NCI-H146 treated with DMSO at 0.1 percent for 48 hours (cell line): Measurements from ENCODE around the gene SHLD2.
"Not testable (repeated sequence)": the region's sequence is repeated elsewhere in the genome, so short reads cannot be mapped to it uniquely, and the experiment has no call there.

Experiments
- DNase-seq: peaks from one replicate; lab custom pipeline; 2025; ENCODE audit not compliant: unreplicated experiment; lab: John Stamatoyannopoulos, UW

Gene SHLD2

GRCh38 chr10:87142230-87143108, 47.5 kb downstream of the SHLD2 start:
- DNase-seq: not testable (repeated sequence)

- not testable (repeated sequence) for DNase-seq
Observed at GRCh38 chr10:87143109-87143418, 48.1 kb downstream of the SHLD2 start.

- DNase-seq: not testable (repeated sequence)
Observed at GRCh38 chr10:87145598-87145997, 50.6 kb downstream of the SHLD2 start.

GRCh38 chr10:87149020-87149609, 54.1 kb downstream of the SHLD2 start:
- not testable (repeated sequence) for DNase-seq

- DNase-seq: not testable (repeated sequence)
Observed at GRCh38 chr10:87151516-87151915, 56.5 kb downstream of the SHLD2 start.

GRCh38 chr10:87156841-87157240, 61.8 kb downstream of the SHLD2 start:
- DNase-seq: not testable (repeated sequence)

- DNase-seq: not testable (repeated sequence)
Observed at GRCh38 chr10:87157821-87158220, 62.8 kb downstream of the SHLD2 start.

GRCh38 chr10:87162703-87163293, 67.8 kb downstream of the SHLD2 start:
- DNase-seq: not testable (repeated sequence)

- DNase-seq: not testable (repeated sequence)
Observed at GRCh38 chr10:87163414-87163813, 68.4 kb downstream of the SHLD2 start.

- not testable (repeated sequence) for DNase-seq
Observed at GRCh38 chr10:87169857-87170256, 74.9 kb downstream of the SHLD2 start.

GRCh38 chr10:87170705-87171104, 75.7 kb downstream of the SHLD2 start:
- DNase-seq: not testable (repeated sequence)

- DNase-seq: not testable (repeated sequence)
Observed at GRCh38 chr10:87171670-87172069, 76.7 kb downstream of the SHLD2 start.

- DNase-seq: not testable (repeated sequence)
Observed at GRCh38 chr10:87172178-87172577, 77.2 kb downstream of the SHLD2 start.

GRCh38 chr10:87177587-87177986, 82.6 kb downstream of the SHLD2 start:
- not testable (repeated sequence) for DNase-seq

- peak; percentile 33 for DNase-seq
Observed at GRCh38 chr10:87184421-87184820, 89.4 kb downstream of the SHLD2 start.

- not testable (repeated sequence) for DNase-seq
Observed at GRCh38 chr10:87186016-87186415, 91.0 kb downstream of the SHLD2 start.

- DNase-seq: not testable (repeated sequence)
Observed at GRCh38 chr10:87187573-87187972, 92.6 kb downstream of the SHLD2 start.

- not testable (repeated sequence) for DNase-seq
Observed at GRCh38 chr10:87191841-87192240, 96.8 kb downstream of the SHLD2 start.

GRCh38 chr10:87200924-87201323, 105.9 kb downstream of the SHLD2 start:
- not testable (repeated sequence) for DNase-seq

GRCh38 chr10:87204801-87205200, 109.8 kb downstream of the SHLD2 start:
- not testable (repeated sequence) for DNase-seq

- not testable (repeated sequence) for DNase-seq
Observed at GRCh38 chr10:87206922-87207321, 111.9 kb downstream of the SHLD2 start.

GRCh38 chr10:87210309-87210708, 115.3 kb downstream of the SHLD2 start:
- DNase-seq: not testable (repeated sequence)
